ENCODE data around the gene NEGR1. TPM values are rescaled to one million over a fixed set of nuclear protein-coding genes. Genes with fewer than 3 reads are reported as not detected.

NEGR1 gene
- total and polyA plus RNA-seq, 9 of the 15 experiments (the other 6 are each of a cell fraction or from before 2014, with no cell fraction given) = not detected

- Histone ChIP-seq H3K9me1 (ENCODE audit: control insufficient read depth, insufficient read depth, low read length) (no peaks in the 10 kb centered on the region), H4K20me1 (replicated peaks; ENCODE audit: control insufficient read depth, insufficient read depth, low read length) (no peaks in the 10 kb centered on the region), H3K79me2 (ENCODE audit: control insufficient read depth, insufficient read depth, low read length) (no peaks in the 10 kb centered on the region), H3K4me1 (replicated peaks in 1 of 2; ENCODE audit: control insufficient read depth in 2 of 2, insufficient read depth in 2 of 2, low read length in 2 of 2) (no peaks in the 10 kb centered on the region), H3K27ac (ENCODE audit: extremely low read depth, low read depth, low read length) (no peak overlapping the region), H3K36me3 (ENCODE audit: control insufficient read depth, insufficient read depth, low read length) (no peaks in the 10 kb centered on the region), H3K4me2 (ENCODE audit: insufficient read depth, low read length) (no peak overlapping the region), H3K9me3 (replicated peaks; ENCODE audit: control insufficient read depth, insufficient read depth, low read depth, low read length) (0 out of 2 replicates have a peak, but pooled peaks cover 2% of the 10 kb centered on the region), H2AFZ (ENCODE audit: low read depth, low read length) (no peak overlapping the region), H3K4me3 (no peak overlapping the region), H3K9ac (ENCODE audit: insufficient read depth in 1 of 2, low read depth in 2 of 2, low read length in 2 of 2) (no peak overlapping the region), H3K27me3 (ENCODE audit: control insufficient read depth in 2 of 2, insufficient read depth in 2 of 2, low read length in 2 of 2) (no peaks in the 10 kb centered on the region)
- no peak for DNase-seq (ENCODE audit: extremely low read depth in 1 of 4, low spot score in 3 of 4)
- ATAC-seq = no peak
- WGBS (ENCODE audit: insufficient coverage, low coverage, missing lambda C conversion rate) = 0% methylated on average over 1 of the region's 1 CpG
- no peak for TF ChIP-seq ZNF24 (IDR thresholded peaks at IDR 0.05)
- TF ChIP-seq MBD1 (CRISPR knock-in tag; IDR thresholded peaks at IDR 0.05) = no peak
- no peak for TF ChIP-seq SETDB1 (IDR thresholded peaks at IDR 0.05; ENCODE audit: low read length)
- no peak for TF ChIP-seq PURB (CRISPR knock-in tag; IDR thresholded peaks at IDR 0.05; ENCODE audit: low read depth)
- no peak for TF ChIP-seq TAF15 (IDR thresholded peaks at IDR 0.05; ENCODE audit: low read depth, low read length)
- no peak for TF ChIP-seq RNF2 (IDR thresholded peaks at IDR 0.05)
- TF ChIP-seq CBFB (CRISPR knock-in tag; IDR thresholded peaks at IDR 0.05) = no peak
- no peak for TF ChIP-seq MAFG (tag; conservative IDR thresholded peaks at IDR 0.05)
- no peak for TF ChIP-seq CBFA2T2 (conservative IDR thresholded peaks at IDR 0.05)
- TF ChIP-seq RBM34 (IDR thresholded peaks at IDR 0.05; ENCODE audit: borderline replicate concordance, insufficient read depth, low read length) = no peak
- TF ChIP-seq ETV5 (CRISPR knock-in tag; IDR thresholded peaks at IDR 0.05; ENCODE audit: low read depth) = no peak
- no peak for TF ChIP-seq BACH1 (tag; IDR thresholded peaks at IDR 0.05)
- no peak for TF ChIP-seq ZNF121 (CRISPR knock-in tag; conservative IDR thresholded peaks at IDR 0.05)
- no peak for FAIRE-seq
- intact Hi-C loops (cut with micrococcal nuclease) (no loop called here), in situ Hi-C loops (cut with MboI) (no loop called here)
- CTCF ChIA-PET (ENCODE audit: low intra/inter-chr PET ratio) = no interaction called here
- BruUV-seq (replicated peaks) = no TSS peak
- POLR2A ChIA-PET = no interaction called here
Measured at GRCh38 chr1:71921204-71921603, 361.1 kb downstream of the NEGR1 start.
